GM18507 (cell line): ENCODE data around the gene RAMACL.

Source experiments
- DNase-seq: peaks from one replicate; pipeline ENCODE4 v3.0.0; 2011; ENCODE audit warnings: low read depth; ENCODE audit not compliant: insufficient read length; ENCODE audit errors: extremely low spot score
- FAIRE-seq: peaks from 2 replicates; lab custom pipeline; 2011; peaks lifted over from hg19 to GRCh38; lab: Jason Lieb, UNC

Gene RAMACL

GRCh38 chr6:166581091-166581511 is 5.4 kb downstream of the RAMACL start:
- DNase-seq (no peak), FAIRE-seq (no peak)

- no peak for FAIRE-seq
- DNase-seq, result no peak
Measured at GRCh38 chr6:166580076-166581050, 6.1 kb downstream of the RAMACL start.

- FAIRE-seq (no peak), DNase-seq (no peak)
Measured at GRCh38 chr6:166579237-166579850, 7.1 kb downstream of the RAMACL start.

- no peak for DNase-seq
- FAIRE-seq, result no peak
Measured at GRCh38 chr6:166578536-166579236, 7.8 kb downstream of the RAMACL start.

GRCh38 chr6:166575205-166575604 is 11.3 kb downstream of the RAMACL start:
- no peak for FAIRE-seq
- DNase-seq, result no peak

DNA sequence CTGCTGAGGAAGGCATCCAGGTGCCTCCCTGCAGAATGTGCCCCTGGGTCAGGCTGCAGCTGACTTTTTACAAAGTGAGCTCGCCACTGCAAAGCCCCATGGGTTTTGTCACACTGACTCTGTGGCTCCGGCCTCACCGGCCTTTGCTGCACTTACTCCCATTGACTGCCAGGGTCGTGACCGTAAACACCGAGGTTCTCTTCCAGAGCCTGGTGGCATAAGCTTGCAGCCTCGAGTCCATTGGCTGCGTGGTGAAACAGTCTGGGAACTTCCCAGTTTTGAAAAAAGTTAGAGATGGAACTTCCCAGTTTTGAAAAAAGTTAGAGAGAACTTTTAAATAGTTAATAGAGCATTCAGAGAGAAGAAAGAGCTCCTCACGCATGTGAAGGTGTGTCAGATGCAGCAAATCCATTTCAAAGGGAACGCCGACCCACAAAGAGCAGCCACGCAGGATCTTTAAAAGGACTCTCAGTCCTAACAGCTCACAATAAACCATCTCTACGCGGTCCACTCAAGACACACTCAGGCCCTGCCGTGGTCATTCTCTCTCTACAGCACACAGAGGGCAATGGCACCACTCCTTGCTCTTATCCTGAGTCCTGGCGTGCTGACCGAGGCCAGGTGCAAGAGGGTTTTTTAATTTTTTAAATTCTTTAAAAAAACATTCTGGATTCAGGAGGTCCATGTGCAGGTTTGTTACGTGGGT is 12.8 kb downstream of the RAMACL start:
- no peak for FAIRE-seq

GRCh38 chr6:166572370-166573261 is 13.9 kb downstream of the RAMACL start:
- no peak for DNase-seq

More for the DNA sequence above, 12.8 kb downstream of the RAMACL start:
- no peak for DNase-seq

GRCh38 chr6:166570929-166571713 is 15.4 kb downstream of the RAMACL start:
- no peak for FAIRE-seq
- no peak for DNase-seq

More at GRCh38 chr6:166572370-166573261, 13.9 kb downstream of the RAMACL start:
- no peak for FAIRE-seq

DNA sequence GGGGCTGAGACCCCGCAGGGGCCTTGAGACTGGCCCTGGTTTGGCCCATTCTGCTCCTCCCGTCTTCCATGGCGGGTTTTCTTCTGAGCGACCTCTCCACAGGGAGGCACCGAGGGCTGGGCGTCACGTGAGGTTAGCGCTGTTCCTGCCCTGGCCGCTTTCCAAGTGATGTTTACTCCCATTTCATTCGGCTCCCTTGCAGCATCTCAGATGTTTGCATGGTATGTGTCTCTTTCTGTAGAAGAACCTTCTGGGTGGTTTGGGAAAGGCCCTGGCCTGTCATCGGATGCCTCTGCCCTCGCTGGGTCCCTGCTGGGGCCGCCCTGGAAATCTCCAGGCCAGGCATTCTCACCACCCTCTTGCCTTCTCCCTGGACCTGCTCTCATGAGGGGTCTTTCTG is 17.3 kb downstream of the RAMACL start:
- FAIRE-seq (no peak), DNase-seq (no peak)

DNA sequence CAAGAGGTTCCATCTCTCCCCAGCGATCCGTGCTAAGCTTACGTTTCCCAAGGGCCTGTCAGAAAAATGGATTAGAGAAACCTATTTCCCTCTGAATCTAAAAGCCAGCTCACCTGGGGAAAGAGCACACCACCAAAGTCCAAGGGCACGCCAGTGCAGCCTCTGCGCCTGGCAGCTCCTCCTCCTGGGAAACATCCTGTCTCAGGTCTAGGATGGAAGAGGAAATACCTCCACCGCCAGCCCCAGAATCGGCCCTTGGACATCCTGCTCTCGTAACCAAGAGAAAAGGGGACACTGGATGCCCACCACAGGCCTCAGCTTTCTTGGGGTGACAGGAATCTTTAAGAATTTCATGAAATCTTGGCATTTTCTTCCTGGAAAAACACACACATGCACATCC is 18.7 kb downstream of the RAMACL start:
- no peak for DNase-seq
- no peak for FAIRE-seq

DNA sequence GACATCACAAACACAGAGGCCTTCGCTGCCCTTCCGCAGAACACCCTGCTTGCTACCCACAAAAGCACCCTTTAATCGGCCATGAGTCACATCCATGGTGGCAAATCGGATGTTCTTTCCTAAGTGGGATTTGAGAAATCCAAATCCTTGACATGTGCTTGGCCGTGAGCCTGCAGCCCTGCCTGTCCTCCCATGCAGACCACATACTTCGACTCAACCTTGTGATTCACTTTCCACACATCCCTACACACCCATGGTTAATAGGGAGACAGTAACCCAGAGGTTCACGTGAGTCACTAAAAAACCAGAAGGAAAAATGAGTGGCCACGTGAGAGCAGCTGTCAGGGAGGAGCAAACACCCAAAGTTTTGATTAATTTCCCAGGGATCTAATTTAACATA is 19.4 kb downstream of the RAMACL start:
- DNase-seq (no peak), FAIRE-seq (no peak)

- DNase-seq (no peak), FAIRE-seq (no peak)
Measured at GRCh38 chr6:166566026-166567011, 20.2 kb downstream of the RAMACL start.

DNA sequence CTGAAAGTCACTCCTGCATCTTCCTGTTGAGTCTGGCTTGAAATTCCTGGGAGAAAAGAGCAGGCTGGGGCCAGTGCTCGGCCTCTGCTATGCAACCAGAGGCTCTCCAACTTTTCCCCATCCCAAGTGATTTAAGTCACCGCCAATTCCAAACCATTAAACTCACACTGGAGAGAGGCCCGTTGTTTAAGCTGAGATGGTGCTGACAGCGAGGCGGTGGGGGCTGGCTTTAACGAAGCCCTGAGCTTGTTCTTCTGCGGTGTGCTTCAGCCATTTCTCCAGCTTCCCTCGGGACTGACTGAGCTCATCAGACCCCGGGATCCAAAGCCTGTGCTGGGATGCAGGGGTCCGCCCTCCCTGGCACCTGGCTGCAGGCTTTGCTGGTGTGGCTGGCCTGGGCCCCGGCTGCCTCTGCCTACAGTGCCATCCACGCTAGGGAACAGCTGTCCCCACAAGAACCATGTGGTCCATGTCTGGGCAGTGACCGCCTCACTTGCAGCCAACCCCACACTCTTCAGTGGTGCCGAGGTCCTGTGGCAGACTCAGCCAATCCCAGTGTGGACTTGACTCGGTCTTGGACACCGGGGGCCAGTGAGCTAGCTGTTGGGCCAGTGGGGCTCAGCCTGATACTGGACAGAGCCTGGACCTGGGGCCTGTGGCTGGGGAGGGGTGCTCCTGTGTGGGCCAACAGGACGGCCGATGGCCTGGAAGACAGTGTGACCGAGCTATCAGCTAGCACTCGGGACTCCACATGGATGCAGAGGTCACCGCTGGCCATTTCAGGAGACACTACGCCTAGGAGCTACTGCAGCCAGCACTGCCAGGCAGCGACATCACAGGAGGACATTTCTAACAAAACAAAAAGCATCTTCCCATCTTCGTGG is 21.2 kb downstream of the RAMACL start:
- DNase-seq, result no peak
- no peak for FAIRE-seq

DNA sequence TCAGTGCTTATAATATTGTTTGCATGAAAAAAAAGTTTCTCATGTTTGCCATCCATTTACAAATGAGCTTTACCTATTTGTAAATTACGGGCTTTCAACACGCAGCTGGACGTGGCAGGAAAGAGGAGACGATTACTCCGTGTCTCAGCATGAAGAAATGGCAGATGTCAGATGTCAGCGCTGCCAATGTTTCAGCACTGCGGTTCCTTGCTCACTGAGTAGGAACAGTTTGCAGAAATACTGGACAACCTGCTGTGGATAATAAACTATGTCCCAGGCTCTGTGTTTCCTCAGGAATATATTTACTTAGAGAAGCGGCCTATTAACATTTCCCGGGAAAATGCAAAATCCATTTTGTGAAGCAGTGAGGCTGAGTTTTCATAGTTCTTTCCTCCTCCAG is 22.7 kb downstream of the RAMACL start:
- DNase-seq (no peak), FAIRE-seq (no peak)

DNA sequence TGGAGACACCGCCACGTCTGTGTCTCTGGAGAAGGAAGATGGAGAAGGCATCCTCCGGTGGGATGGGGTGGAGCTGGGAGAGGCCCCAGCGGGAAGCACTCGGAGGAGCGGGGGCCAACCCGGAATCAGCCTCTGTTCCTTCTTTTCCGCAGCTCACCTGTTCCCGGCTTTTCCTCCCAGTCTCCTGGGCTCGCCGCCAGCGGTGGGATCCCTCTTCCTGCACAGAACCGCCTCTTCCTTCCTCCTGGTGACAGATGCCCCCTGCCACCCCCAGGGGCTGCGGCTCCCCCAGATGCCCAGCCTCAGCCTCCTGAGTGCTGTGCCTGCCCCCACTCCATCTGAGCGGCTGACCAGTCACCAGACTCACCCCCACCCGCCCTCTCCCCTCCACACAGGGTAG is 23.3 kb downstream of the RAMACL start:
- FAIRE-seq, result no peak
- DNase-seq, result no peak

DNA sequence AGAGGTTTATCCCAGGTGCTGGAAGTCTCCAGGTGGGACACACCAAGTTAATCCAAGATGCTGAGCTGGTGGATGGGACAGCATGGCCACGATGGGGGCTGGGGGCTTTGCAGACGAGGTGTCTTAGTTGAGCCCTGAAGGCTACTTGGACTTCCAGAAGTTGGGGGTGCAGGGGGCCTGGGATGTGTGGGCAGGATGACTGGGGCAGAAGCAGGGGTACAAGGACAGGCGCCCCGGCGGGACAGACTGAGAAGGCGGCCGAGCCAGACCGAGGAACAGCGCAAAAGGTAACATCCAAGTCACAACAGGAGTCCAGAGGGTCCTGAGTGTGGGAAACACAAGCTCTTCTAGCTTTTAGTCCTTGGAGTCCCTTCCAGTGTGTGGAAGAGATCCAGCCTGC is 23.8 kb downstream of the RAMACL start:
- no peak for DNase-seq
- no peak for FAIRE-seq
